ENCODE results near the gene LCN10. TPM values are rescaled to one million over a fixed set of nuclear protein-coding genes. Genes with fewer than 3 reads are reported as not detected.

Gene LCN10
- total and polyA plus RNA-seq, 2 of the 13 experiments (the other 11 are each of a cell fraction or from before 2014, with no cell fraction given) = 0.53 to 0.61 TPM

DNA sequence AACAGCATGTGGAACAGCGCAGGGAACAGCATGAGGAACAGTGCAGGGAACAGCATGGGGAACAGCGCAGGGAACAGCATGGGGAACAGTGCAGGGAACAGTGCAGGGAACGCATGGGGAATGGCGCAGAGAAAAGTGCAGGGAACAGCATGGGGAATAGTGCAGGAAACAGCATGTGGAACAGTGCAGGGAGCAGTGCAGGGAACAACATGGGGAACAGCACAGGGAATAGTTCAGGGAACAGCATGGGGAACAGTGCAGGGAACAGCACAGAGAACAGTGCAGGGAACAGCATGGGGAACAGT lies 13.3 kb upstream of the LCN10 start:
- TF ChIP-seq ZKSCAN1 (IDR thresholded peaks at IDR 0.05; ENCODE audit: low read length) = peak; percentile 62; the same call in 1 of the 2 replicates
- TF ChIP-seq, protein P1, sequence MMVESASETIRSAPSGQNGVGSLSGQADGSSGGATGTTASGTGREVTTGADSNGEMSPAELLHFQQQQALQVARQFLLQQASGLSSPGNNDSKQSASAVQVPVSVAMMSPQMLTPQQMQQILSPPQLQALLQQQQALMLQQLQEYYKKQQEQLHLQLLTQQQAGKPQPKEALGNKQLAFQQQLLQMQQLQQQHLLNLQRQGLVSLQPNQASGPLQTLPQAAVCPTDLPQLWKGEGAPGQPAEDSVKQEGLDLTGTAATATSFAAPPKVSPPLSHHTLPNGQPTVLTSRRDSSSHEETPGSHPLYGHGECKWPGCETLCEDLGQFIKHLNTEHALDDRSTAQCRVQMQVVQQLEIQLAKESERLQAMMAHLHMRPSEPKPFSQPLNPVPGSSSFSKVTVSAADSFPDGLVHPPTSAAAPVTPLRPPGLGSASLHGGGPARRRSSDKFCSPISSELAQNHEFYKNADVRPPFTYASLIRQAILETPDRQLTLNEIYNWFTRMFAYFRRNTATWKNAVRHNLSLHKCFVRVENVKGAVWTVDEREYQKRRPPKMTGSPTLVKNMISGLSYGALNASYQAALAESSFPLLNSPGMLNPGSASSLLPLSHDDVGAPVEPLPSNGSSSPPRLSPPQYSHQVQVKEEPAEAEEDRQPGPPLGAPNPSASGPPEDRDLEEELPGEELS (CRISPR knock-in tag; IDR thresholded peaks at IDR 0.05) = no peak
- TF ChIP-seq, protein P2, sequence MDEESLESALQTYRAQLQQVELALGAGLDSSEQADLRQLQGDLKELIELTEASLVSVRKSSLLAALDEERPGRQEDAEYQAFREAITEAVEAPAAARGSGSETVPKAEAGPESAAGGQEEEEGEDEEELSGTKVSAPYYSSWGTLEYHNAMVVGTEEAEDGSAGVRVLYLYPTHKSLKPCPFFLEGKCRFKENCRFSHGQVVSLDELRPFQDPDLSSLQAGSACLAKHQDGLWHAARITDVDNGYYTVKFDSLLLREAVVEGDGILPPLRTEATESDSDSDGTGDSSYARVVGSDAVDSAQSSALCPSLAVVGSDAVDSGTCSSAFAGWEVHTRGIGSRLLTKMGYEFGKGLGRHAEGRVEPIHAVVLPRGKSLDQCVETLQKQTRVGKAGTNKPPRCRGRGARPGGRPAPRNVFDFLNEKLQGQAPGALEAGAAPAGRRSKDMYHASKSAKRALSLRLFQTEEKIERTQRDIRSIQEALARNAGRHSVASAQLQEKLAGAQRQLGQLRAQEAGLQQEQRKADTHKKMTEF (CRISPR knock-in tag; IDR thresholded peaks at IDR 0.05) = no peak
- in situ Hi-C loops (cut with HindIII; ENCODE audit: extremely low pct_ligation_motif_present, low pct_unique_long_range_greater_than_20kb) (no loop called here), intact Hi-C loops (cut with micrococcal nuclease; ENCODE audit: unreplicated experiment) (no loop called here)
- H3K4me1 ChIP-seq (ENCODE audit: insufficient read depth, low read length) = peaks cover 20% of the 10 kb centered on the region
- ChIA-PET POLR2A (no interaction called here), CTCF (ENCODE audit: low intra/inter-chr PET ratio, low total read pairs) (no interaction called here)
- 81% methylated on average over 4 of the region's 4 CpGs for WGBS (ENCODE audit: low lambda C conversion rate)
- no peak overlapping the region for H3K9ac ChIP-seq (ENCODE audit: insufficient read depth, low read depth, low read length)
- H2AFZ ChIP-seq (ENCODE audit: low read length) = no peak overlapping the region
- H3K4me3 ChIP-seq (replicated peaks in 1 of 3; ENCODE audit: insufficient read depth in 1 of 3, low read depth in 2 of 3, low read length in 3 of 3) = no peak overlapping the region
- no peaks in the 10 kb centered on the region for H4K20me1 ChIP-seq (ENCODE audit: insufficient read depth, low read length)
- peaks cover 14% of the 10 kb centered on the region for H3K9me3 ChIP-seq (ENCODE audit: low read length)
- H3K36me3 ChIP-seq (replicated peaks in 1 of 2; ENCODE audit: control insufficient read depth in 1 of 2, insufficient read depth in 2 of 2, low read length in 2 of 2) = no peaks in the 10 kb centered on the region
- ATAC-seq (no peak), DNase-seq (ENCODE audit: low spot score) (no peak), FAIRE-seq (no peak)
- no peak overlapping the region for H3K27ac ChIP-seq (ENCODE audit: extremely low read length, insufficient read depth, low read length)
- H3K27me3 ChIP-seq (ENCODE audit: control insufficient read depth in 1 of 2, insufficient read depth in 2 of 2, low read length in 2 of 2) = peaks cover 8 to 43% of the 10 kb centered on the region in 2 experiments; a peak in 4 of 5 replicates
- no peaks in the 10 kb centered on the region for H3K79me2 ChIP-seq (ENCODE audit: insufficient read depth, low read length)
- no TSS peak for BruUV-seq (replicated peaks)
- no peak overlapping the region for H3K4me2 ChIP-seq (ENCODE audit: low read depth, low read length)
